ENCODE data around the gene IL13RA1.

DNA sequence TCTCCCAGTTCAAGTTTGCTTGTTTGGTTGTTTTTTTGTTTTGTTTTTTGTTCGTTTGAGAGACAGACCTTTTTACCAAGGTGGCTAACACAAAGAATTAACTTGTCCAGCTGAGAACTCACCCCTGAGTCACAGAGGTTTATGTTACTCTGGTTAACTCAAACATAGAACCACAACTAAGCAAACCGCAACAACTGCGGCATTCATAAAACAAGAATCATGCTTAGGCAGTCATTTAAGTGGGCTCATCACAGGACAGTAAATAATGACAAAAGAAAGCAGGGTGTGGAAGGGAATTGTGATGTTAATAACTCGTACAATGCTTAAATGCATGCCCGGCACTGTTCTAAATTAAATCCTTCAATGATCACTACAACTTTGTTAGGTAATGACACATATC, 24.7 kb upstream of the IL13RA1 start:
- TF ChIP-seq, protein P1, sequence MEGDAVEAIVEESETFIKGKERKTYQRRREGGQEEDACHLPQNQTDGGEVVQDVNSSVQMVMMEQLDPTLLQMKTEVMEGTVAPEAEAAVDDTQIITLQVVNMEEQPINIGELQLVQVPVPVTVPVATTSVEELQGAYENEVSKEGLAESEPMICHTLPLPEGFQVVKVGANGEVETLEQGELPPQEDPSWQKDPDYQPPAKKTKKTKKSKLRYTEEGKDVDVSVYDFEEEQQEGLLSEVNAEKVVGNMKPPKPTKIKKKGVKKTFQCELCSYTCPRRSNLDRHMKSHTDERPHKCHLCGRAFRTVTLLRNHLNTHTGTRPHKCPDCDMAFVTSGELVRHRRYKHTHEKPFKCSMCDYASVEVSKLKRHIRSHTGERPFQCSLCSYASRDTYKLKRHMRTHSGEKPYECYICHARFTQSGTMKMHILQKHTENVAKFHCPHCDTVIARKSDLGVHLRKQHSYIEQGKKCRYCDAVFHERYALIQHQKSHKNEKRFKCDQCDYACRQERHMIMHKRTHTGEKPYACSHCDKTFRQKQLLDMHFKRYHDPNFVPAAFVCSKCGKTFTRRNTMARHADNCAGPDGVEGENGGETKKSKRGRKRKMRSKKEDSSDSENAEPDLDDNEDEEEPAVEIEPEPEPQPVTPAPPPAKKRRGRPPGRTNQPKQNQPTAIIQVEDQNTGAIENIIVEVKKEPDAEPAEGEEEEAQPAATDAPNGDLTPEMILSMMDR (IDR thresholded peaks at IDR 0.05 in 4 of 5, conservative IDR thresholded peaks at IDR 0.05 in 1 of 5) = no peak
- TF ChIP-seq POLR2A (IDR thresholded peaks at IDR 0.05) = no peak
